ENCODE measurements around the gene ZNF135. TPM values are rescaled to one million over a fixed set of nuclear protein-coding genes. Genes with fewer than 3 reads are reported as not detected.
A peak's percentile ranks its signal among the peaks of the same experiment; 100 is the strongest.

The ZNF135 gene
- total and polyA plus RNA-seq, 4 donors: 2.1 to 12.8 (median 5.0) TPM

DNA sequence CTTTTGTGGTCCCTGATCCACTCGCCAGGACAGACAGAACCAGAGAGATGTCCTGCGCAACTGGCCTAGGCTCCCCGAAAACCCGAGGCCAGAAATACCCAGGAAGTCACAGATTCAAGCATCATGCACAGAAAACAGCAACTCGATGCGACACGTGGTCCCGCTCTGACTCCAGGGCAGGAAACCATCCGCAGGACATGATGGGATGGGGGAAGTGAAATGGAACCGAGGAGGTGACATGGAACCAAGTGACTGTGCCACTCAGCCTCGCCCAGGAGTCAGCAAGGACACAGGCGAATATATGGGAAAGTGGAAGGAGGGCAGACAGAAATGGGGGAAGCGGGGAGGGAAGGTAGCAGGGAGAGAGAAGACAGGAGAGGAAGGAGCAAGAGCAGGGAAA lies 37.8 kb downstream of the ZNF135 start:
- peaks cover 0 to 1% of the 10 kb centered on the region in 2 donors for H3K4me1 ChIP-seq (ENCODE audit: control insufficient read depth in 1 of 2, insufficient read depth in 2 of 2, low read length in 2 of 2)
- no peak overlapping the region for H3K27ac ChIP-seq (ENCODE audit: low read depth in 1 of 2, low read length in 2 of 2)
- no peaks in the 10 kb centered on the region for H3K9me3 ChIP-seq (ENCODE audit: control insufficient read depth, low read length)
- H3K36me3 ChIP-seq (ENCODE audit: control insufficient read depth in 1 of 2, insufficient read depth in 2 of 2, low read length in 1 of 2): no peaks in the 10 kb centered on the region
- WGBS, 2 donors: 77 to 87% methylated on average over 13 of the region's 13 CpGs
- ATAC-seq (ENCODE audit: low FRiP score) (no peak), DNase-seq (no peak)
- no peak overlapping the region for H3K4me3 ChIP-seq (ENCODE audit: low read length in 2 of 2)
- no peaks in the 10 kb centered on the region for H3K27me3 ChIP-seq (ENCODE audit: control insufficient read depth in 1 of 2, insufficient read depth in 2 of 2, low read length in 1 of 2)
- intact Hi-C loops (cut with DNase I): loop anchor here in 1 of 2 donors (5.0 kb wide), 1 partner anchor 40 kb away; the partner anchor contains the start of gene ZNF135

DNA sequence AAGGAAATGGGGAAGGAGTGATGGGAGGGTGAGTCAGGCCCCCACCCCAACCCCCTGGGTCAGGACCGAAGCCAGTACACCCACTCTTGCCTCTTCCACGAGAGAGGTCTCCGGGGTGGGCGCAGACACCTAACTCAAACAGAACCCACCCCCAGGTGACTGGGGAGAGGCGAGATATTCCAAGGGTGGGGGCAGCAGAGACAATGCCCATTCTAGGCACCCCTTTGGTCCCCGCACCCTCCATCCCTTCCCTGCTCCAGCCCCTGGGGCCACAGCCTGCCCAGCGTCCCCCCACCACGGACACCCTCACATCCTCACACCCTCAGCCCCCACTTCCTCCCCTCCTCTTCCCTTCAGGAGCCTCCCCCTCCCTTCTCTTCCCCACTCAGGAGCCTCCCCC lies 38.3 kb downstream of the ZNF135 start:
- ATAC-seq (ENCODE audit: low FRiP score): no peak
- 32 to 35% methylated on average over 7 to 8 of the region's 8 CpGs for WGBS, 2 donors
- intact Hi-C loops (cut with DNase I): loop anchor here in 1 of 2 donors (5.0 kb wide), 1 partner anchor 40 kb away; the partner anchor contains the start of gene ZNF135
- Histone ChIP-seq H3K36me3 (ENCODE audit: control insufficient read depth in 1 of 2, insufficient read depth in 2 of 2, low read length in 1 of 2) (no peaks in the 10 kb centered on the region), H3K4me3 (ENCODE audit: low read length in 2 of 2) (peak overlapping the region; percentile 62 to 88), H3K27me3 (ENCODE audit: control insufficient read depth in 1 of 2, insufficient read depth in 2 of 2, low read length in 1 of 2) (no peaks in the 10 kb centered on the region), H3K27ac (ENCODE audit: low read depth in 1 of 2, low read length in 2 of 2) (no peak overlapping the region), H3K4me1 (ENCODE audit: control insufficient read depth in 1 of 2, insufficient read depth in 2 of 2, low read length in 2 of 2) (peaks cover 0 to 1% of the 10 kb centered on the region in 2 donors), H3K9me3 (ENCODE audit: control insufficient read depth, low read length) (no peaks in the 10 kb centered on the region)
- no peak for DNase-seq

DNA sequence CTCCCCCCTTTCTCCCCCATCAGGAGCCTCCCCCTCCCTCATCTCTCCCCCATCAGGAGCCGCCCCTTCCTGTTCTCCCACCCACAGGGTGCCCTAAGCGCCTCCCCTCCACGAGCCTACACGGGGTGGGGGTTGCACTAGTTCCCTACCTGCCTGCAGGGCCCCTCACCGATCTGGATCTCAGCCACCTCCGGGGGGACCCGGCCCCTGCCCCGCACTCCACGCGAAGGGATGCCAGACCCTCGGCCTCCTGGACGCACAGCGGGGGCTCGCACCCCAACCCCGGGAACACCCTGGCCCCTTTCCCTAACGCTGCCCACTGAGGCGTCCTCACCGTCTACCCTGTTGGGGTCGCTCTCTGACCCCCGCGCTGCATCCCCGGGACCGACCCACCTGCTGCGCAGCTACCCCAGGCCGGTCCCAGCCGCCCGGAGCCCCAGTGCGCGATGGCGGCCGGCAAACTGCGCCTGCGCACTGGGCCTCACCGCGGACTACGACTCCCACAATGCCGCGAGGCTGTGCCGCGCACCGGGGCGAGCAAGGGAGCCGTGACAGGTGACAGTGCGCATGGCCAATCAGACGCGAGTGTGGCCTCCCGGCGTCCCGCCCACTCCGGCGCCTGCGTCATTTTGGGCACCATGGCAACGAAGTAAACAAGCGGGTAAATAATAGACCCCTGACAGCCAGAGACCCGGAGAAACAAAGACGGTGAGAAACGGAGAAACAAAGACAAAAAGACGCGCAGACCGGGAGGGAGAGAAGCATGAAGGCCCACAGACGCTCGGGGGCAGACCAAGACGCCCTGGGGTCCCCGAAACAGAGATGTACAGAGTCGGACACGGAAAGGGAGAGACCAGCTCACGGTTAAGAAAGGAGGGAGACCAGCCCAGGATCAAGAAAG lies 38.9 kb downstream of the ZNF135 start, which contains the start of gene ZSCAN18:
TSS of gene ZSCAN18 (minus strand) at position 451 of the 901 bp plus-strand sequence. CDS start 7,964 bp downstream, outside the sequence.
- Histone ChIP-seq H3K4me1 (ENCODE audit: control insufficient read depth in 1 of 2, insufficient read depth in 2 of 2, low read length in 2 of 2) (peaks cover 0 to 1% of the 10 kb centered on the region in 2 donors), H3K36me3 (ENCODE audit: control insufficient read depth in 1 of 2, insufficient read depth in 2 of 2, low read length in 1 of 2) (no peaks in the 10 kb centered on the region), H3K27me3 (ENCODE audit: control insufficient read depth in 1 of 2, insufficient read depth in 2 of 2, low read length in 1 of 2) (no peaks in the 10 kb centered on the region), H3K4me3 (ENCODE audit: low read length in 2 of 2) (peak within 1 kb of the TSS; percentile 75 to 88), H3K27ac (ENCODE audit: low read depth in 1 of 2, low read length in 2 of 2) (peak within 1 kb of the TSS; percentile 90 to 96), H3K9me3 (ENCODE audit: control insufficient read depth, low read length) (no peaks in the 10 kb centered on the region)
- ATAC-seq (ENCODE audit: low FRiP score) (peak; percentile 99), DNase-seq (peak; percentile 99 to 100)
- 0 to 1% methylated on average over 67 of the region's 67 CpGs for WGBS, 2 donors
- intact Hi-C loops (cut with DNase I): loop anchor here in 1 of 2 donors (5.0 kb wide), 1 partner anchor 41 kb away; the partner anchor contains the start of gene ZNF135

DNA sequence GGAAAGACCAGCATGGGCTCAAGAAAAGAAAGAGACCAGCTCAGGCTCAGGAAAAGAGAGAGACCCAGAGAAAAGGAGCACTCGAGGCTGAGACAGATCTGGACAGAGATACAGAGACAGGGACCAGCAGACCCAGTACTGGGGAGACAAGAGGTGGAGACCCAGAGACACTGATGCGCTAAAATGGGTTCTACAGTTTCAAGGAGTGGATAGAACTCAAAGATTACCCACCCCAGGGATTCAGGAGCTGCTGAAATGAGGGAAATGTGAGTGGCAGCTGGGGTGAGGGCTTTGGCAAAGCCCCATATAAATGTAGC lies 39.6 kb downstream of the ZNF135 start:
- H3K4me1 ChIP-seq (ENCODE audit: control insufficient read depth in 1 of 2, insufficient read depth in 2 of 2, low read length in 2 of 2): peaks cover 0 to 1% of the 10 kb centered on the region in 2 donors
- DNase-seq: no peak
- H3K27ac ChIP-seq (ENCODE audit: low read depth in 1 of 2, low read length in 2 of 2): peak overlapping the region; percentile 90 to 96
- no peaks in the 10 kb centered on the region for H3K27me3 ChIP-seq (ENCODE audit: control insufficient read depth in 1 of 2, insufficient read depth in 2 of 2, low read length in 1 of 2)
- H3K4me3 ChIP-seq (ENCODE audit: low read length in 2 of 2): peak overlapping the region; percentile 51 to 75
- WGBS, 2 donors: 11 to 20% methylated on average over 2 of the region's 2 CpGs
- no peaks in the 10 kb centered on the region for H3K9me3 ChIP-seq (ENCODE audit: control insufficient read depth, low read length)
- peak; percentile 19 for ATAC-seq (ENCODE audit: low FRiP score)
- no peaks in the 10 kb centered on the region for H3K36me3 ChIP-seq (ENCODE audit: control insufficient read depth in 1 of 2, insufficient read depth in 2 of 2, low read length in 1 of 2)
- intact Hi-C loops (cut with DNase I): loop anchor here in 1 of 2 donors (5.0 kb wide), 1 partner anchor 41 kb away; the partner anchor contains the start of gene ZNF135

DNA sequence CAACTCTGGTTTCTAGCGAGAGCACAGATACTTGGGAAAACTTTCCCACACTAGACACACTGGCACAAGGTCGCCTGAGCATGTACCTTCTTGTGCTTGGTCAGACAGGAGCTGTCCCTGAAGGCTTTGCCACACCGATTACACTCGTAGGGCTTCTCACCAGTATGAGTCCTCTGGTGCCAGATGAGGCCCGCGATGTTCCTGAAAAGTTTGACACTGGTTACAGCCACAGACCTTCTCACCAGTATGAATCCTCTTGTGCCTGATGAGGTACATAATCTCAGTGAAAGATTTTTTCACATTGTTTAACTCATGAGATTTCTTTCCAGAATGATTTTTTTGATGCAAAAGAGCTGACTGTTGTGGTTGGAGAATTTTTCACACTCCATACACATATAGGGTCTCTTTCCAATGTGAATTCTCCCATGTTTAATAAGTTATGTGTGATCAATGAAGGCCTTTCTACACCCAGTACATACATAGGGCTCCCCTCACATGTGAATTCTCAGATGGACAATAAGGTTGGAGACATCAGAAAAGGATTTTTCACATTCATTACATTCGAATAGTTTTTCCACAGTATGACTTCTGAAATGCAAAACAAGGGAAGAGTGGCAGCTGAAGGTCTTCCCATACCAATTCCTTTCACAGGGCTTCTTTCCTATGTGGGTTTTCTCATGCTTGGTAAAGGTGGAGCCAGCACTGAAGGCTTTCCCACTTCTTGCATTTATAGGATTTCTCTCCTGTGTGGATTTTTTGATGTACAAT lies 48.9 kb downstream of the ZNF135 start:
- 86% methylated on average over 7 of the region's 7 CpGs for WGBS, 2 donors
- intact Hi-C loops (cut with DNase I): no loop called here
- Histone ChIP-seq H3K4me3 (ENCODE audit: low read length in 2 of 2) (no peak overlapping the region), H3K27me3 (ENCODE audit: control insufficient read depth in 1 of 2, insufficient read depth in 2 of 2, low read length in 1 of 2) (peaks cover 0 to 2% of the 10 kb centered on the region in 2 donors), H3K4me1 (ENCODE audit: control insufficient read depth in 1 of 2, insufficient read depth in 2 of 2, low read length in 2 of 2) (no peaks in the 10 kb centered on the region), H3K27ac (ENCODE audit: low read depth in 1 of 2, low read length in 2 of 2) (no peak overlapping the region), H3K36me3 (ENCODE audit: control insufficient read depth in 1 of 2, insufficient read depth in 2 of 2, low read length in 1 of 2) (no peaks in the 10 kb centered on the region), H3K9me3 (ENCODE audit: control insufficient read depth, low read length) (peaks cover 29% of the 10 kb centered on the region)
- DNase-seq: no peak
- ATAC-seq (ENCODE audit: low FRiP score): no peak

DNA sequence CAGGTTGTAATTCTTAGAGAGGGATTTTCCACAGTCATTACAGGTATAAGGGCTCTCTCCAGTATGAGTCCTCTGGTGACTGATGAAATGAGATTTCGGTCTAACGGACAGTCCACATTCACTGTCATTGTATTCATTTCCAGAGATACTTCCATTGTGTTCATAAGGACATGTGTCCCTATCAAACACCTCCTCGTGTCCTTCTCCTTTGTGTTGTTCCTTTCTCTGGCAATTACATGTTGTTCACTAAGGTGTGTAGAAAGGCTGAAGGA lies 49.4 kb downstream of the ZNF135 start:
- Histone ChIP-seq H3K27ac (ENCODE audit: low read depth in 1 of 2, low read length in 2 of 2) (no peak overlapping the region), H3K4me3 (ENCODE audit: low read length in 2 of 2) (no peak overlapping the region), H3K9me3 (ENCODE audit: control insufficient read depth, low read length) (peaks cover 29% of the 10 kb centered on the region), H3K27me3 (ENCODE audit: control insufficient read depth in 1 of 2, insufficient read depth in 2 of 2, low read length in 1 of 2) (peaks cover 0 to 2% of the 10 kb centered on the region in 2 donors), H3K36me3 (ENCODE audit: control insufficient read depth in 1 of 2, insufficient read depth in 2 of 2, low read length in 1 of 2) (no peaks in the 10 kb centered on the region), H3K4me1 (ENCODE audit: control insufficient read depth in 1 of 2, insufficient read depth in 2 of 2, low read length in 2 of 2) (no peaks in the 10 kb centered on the region)
- ATAC-seq (ENCODE audit: low FRiP score) (no peak), DNase-seq (no peak)
- WGBS, 2 donors: 88 to 91% methylated on average over 3 of the region's 3 CpGs
- intact Hi-C loops (cut with DNase I): no loop called here

DNA sequence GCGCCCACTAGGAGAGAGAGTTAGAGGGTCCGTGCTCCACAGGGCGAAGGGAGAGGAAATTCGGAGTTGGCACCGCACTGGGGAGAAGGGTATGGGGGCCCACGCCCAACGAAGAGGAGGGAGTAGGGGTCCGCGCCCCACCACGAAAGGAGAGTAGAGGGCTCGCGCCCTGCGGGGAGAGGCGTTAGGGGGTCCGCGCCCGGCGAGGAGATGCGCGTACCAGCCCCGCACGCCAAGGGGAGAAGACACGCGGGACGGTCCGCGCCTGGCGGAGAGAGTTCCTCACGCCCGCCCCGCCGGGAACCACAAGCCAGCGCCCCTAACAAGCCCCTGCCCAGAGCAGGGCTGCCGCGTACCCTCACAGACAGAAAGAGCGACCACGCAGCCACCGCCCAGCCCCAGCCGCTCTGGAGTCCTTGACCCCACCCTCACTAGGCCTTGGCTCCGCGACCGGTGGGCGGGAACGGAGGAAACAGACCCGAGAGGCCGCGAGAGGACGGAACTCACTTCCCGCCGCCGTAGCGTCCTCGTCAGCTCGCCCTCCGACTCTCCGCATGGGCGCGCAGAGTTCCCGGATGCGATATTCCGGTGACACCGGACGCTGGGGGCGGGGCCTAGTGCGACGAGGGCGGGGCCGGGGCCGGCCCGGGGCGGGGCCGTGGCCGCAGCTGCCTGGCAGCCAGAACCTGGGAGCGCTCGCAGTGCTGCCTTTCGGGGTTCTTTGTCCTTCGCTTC lies 58.9 kb downstream of the ZNF135 start:
- no peak for ATAC-seq (ENCODE audit: low FRiP score)

DNA sequence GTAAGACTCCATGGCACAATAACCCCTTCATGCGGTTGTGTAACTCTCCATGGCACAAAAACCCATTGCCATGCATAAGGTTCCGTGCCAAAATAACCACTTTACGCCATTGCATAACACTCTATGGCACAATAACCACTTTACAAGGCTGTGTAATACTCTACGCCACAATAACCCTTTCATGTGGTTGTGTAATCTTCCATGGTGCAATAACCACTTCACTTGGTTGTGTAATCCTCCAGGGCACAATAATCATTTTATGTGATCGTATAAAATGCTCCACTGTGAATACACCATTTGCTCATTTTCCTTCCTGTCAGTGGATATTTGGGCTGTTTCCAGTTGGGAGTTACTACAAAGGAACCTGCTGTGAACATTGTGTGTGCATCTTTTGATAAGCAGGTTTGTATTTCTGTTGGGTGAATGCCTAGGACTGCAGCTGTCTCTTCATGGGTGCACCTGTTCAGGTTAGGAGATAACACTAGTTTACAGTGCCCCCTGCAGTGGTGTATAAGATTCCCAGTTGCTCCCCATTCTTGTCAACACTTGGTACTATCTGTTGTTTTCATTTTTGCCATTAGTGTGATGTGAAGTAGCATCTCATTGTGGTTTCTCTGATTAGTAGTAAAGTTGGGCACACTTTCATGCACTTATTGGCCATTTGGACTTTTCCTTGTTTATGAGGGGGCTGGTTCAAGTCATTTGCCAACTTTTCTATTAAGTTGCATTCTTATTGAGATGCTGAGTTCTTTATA lies 60.1 kb downstream of the ZNF135 start:
- DNase-seq (no peak), ATAC-seq (ENCODE audit: low FRiP score) (no peak)
- H3K36me3 ChIP-seq (ENCODE audit: control insufficient read depth in 1 of 2, insufficient read depth in 2 of 2, low read length in 1 of 2): no peaks in the 10 kb centered on the region
- H3K9me3 ChIP-seq (ENCODE audit: control insufficient read depth, low read length): peaks cover 42% of the 10 kb centered on the region
- no peaks in the 10 kb centered on the region for H3K27me3 ChIP-seq (ENCODE audit: control insufficient read depth in 1 of 2, insufficient read depth in 2 of 2, low read length in 1 of 2)
- H3K4me1 ChIP-seq (ENCODE audit: control insufficient read depth in 1 of 2, insufficient read depth in 2 of 2, low read length in 2 of 2): no peaks in the 10 kb centered on the region
- intact Hi-C loops (cut with DNase I): no loop called here
- WGBS, 2 donors: 88 to 91% methylated on average over 5 of the region's 5 CpGs
- no peak overlapping the region for H3K27ac ChIP-seq (ENCODE audit: low read depth in 1 of 2, low read length in 2 of 2)
- H3K4me3 ChIP-seq (ENCODE audit: low read length in 2 of 2): no peak overlapping the region

More for the DNA sequence above, 58.9 kb downstream of the ZNF135 start:
- Histone ChIP-seq H3K27me3 (ENCODE audit: control insufficient read depth in 1 of 2, insufficient read depth in 2 of 2, low read length in 1 of 2) (no peaks in the 10 kb centered on the region), H3K4me1 (ENCODE audit: control insufficient read depth in 1 of 2, insufficient read depth in 2 of 2, low read length in 2 of 2) (no peaks in the 10 kb centered on the region), H3K27ac (ENCODE audit: low read depth in 1 of 2, low read length in 2 of 2) (no peak overlapping the region), H3K36me3 (ENCODE audit: control insufficient read depth in 1 of 2, insufficient read depth in 2 of 2, low read length in 1 of 2) (no peaks in the 10 kb centered on the region), H3K9me3 (ENCODE audit: control insufficient read depth, low read length) (peaks cover 40% of the 10 kb centered on the region), H3K4me3 (ENCODE audit: low read length in 2 of 2) (no peak overlapping the region)
- intact Hi-C loops (cut with DNase I): no loop called here
- 2 to 3% methylated on average over 67 to 77 of the region's 77 CpGs for WGBS, 2 donors
- no peak for DNase-seq
